ENCODE data around the gene CPT1B. TPM values are rescaled to one million over a fixed set of nuclear protein-coding genes. Genes with fewer than 3 reads are reported as not detected.
A peak's percentile ranks its signal among the peaks of the same experiment; 100 is the strongest.
"Not testable (repeated sequence)": the region's sequence is repeated elsewhere in the genome, so short reads cannot be mapped to it uniquely, and the experiment has no call there.

CPT1B gene
- total and polyA plus RNA-seq, 2 experiments from 2014 or later = 1.3 to 2.9 TPM

DNA sequence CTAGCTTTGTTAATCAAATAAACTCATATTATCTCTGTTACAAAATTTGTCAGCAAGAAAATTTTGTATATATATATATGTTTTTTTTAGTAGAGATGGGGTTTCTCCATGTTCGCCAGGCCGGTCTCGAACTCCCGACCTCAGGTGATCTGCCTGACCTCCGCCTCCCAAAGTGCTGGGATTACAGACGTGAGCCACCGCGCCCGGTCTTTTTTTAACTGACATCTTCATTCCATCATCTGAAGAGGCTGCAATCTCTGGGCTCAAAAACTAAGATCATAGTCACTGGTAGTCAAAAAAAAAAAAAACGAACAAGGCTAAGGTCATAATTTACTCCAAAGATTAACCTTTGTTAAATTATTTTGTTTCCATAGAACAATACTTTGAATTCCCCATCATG, 37.8 kb downstream of the CPT1B start:
- Histone ChIP-seq H3K9me3 (ENCODE audit: low read depth) (no peaks in the 10 kb centered on the region), H3K9ac (peak overlapping the region; percentile 90), H2AFZ (no peak overlapping the region), H3K27me3 (replicated peaks; ENCODE audit: insufficient read depth) (no peaks in the 10 kb centered on the region), H3K9me2 (ENCODE audit: insufficient read depth) (no peaks in the 10 kb centered on the region), H3K27ac (peak overlapping the region; percentile 99), H3F3A (ENCODE audit: insufficient read depth) (peaks cover 42% of the 10 kb centered on the region), H3K36me3 (ENCODE audit: low read depth) (no peaks in the 10 kb centered on the region), H3K79me2 (ENCODE audit: insufficient read depth) (no peaks in the 10 kb centered on the region), H3K4me1 (ENCODE audit: insufficient read depth) (peaks cover 42% of the 10 kb centered on the region), H3K4me2 (ENCODE audit: unreplicated experiment) (peak overlapping the region; percentile 84), H4K20me1 (ENCODE audit: insufficient read depth) (no peaks in the 10 kb centered on the region), H3K4me3 (no peak overlapping the region)
- TF ChIP-seq EZH2 (IDR thresholded peaks at IDR 0.05; ENCODE audit: insufficient read depth, poor library complexity, severe bottlenecking) = no peak
- TF ChIP-seq EZH2phosphoT487 (IDR thresholded peaks at IDR 0.05; ENCODE audit: insufficient read depth, low read depth) = no peak
- no peak for DNase-seq
- 81% methylated on average over 10 of the region's 10 CpGs for WGBS, 2 experiments (ENCODE audit: low coverage in 1 of 2, low lambda C conversion rate in 2 of 2, missing lambda C conversion rate in 2 of 2)
- in situ Hi-C loops (cut with MboI) = no loop called here

GRCh38 chr22:50537765-50538164, 40.5 kb downstream of the CPT1B start:
- Histone ChIP-seq H3K4me1 (ENCODE audit: insufficient read depth) (peaks cover 42% of the 10 kb centered on the region), H3K79me2 (ENCODE audit: insufficient read depth) (no peaks in the 10 kb centered on the region), H3K9me3 (ENCODE audit: low read depth) (no peaks in the 10 kb centered on the region), H4K20me1 (ENCODE audit: insufficient read depth) (no peaks in the 10 kb centered on the region), H3K9me2 (ENCODE audit: insufficient read depth) (no peaks in the 10 kb centered on the region), H3K4me2 (ENCODE audit: unreplicated experiment) (peak overlapping the region; percentile 54), H3K27me3 (replicated peaks; ENCODE audit: insufficient read depth) (no peaks in the 10 kb centered on the region), H3K4me3 (no peak overlapping the region), H3K9ac (peak overlapping the region; percentile 90), H2AFZ (peak overlapping the region; percentile 70), H3F3A (ENCODE audit: insufficient read depth) (peaks cover 44% of the 10 kb centered on the region), H3K27ac (peak overlapping the region; percentile 99), H3K36me3 (ENCODE audit: low read depth) (no peaks in the 10 kb centered on the region)
- DNase-seq = no peak
- in situ Hi-C loops (cut with MboI) = no loop called here
- no peak for TF ChIP-seq EZH2phosphoT487 (IDR thresholded peaks at IDR 0.05; ENCODE audit: insufficient read depth, low read depth)
- no peak for TF ChIP-seq EZH2 (IDR thresholded peaks at IDR 0.05; ENCODE audit: insufficient read depth, poor library complexity, severe bottlenecking)
- WGBS, 2 experiments (ENCODE audit: low coverage in 1 of 2, low lambda C conversion rate in 2 of 2, missing lambda C conversion rate in 2 of 2) = 75 to 78% methylated on average over 13 of the region's 13 CpGs

- no peak overlapping the region for H3K27ac ChIP-seq
- 82 to 87% methylated on average over 3 of the region's 3 CpGs for WGBS, 2 experiments (ENCODE audit: low coverage in 1 of 2, low lambda C conversion rate in 2 of 2, missing lambda C conversion rate in 2 of 2)
- H4K20me1 ChIP-seq (ENCODE audit: insufficient read depth) = no peaks in the 10 kb centered on the region
- no peak overlapping the region for H2AFZ ChIP-seq
- H3F3A ChIP-seq (ENCODE audit: insufficient read depth) = peaks cover 34% of the 10 kb centered on the region
- no peaks in the 10 kb centered on the region for H3K9me3 ChIP-seq (ENCODE audit: low read depth)
- H3K4me3 ChIP-seq = no peak overlapping the region
- no peak for TF ChIP-seq EZH2phosphoT487 (IDR thresholded peaks at IDR 0.05; ENCODE audit: insufficient read depth, low read depth)
- no peak for TF ChIP-seq EZH2 (IDR thresholded peaks at IDR 0.05; ENCODE audit: insufficient read depth, poor library complexity, severe bottlenecking)
- peaks cover 30% of the 10 kb centered on the region for H3K4me1 ChIP-seq (ENCODE audit: insufficient read depth)
- H3K79me2 ChIP-seq (ENCODE audit: insufficient read depth) = no peaks in the 10 kb centered on the region
- in situ Hi-C loops (cut with MboI) = no loop called here
- no peaks in the 10 kb centered on the region for H3K9me2 ChIP-seq (ENCODE audit: insufficient read depth)
- H3K27me3 ChIP-seq (replicated peaks; ENCODE audit: insufficient read depth) = no peaks in the 10 kb centered on the region
- no peaks in the 10 kb centered on the region for H3K36me3 ChIP-seq (ENCODE audit: low read depth)
- H3K4me2 ChIP-seq (ENCODE audit: unreplicated experiment) = no peak overlapping the region
- no peak for DNase-seq
- no peak overlapping the region for H3K9ac ChIP-seq
Measured at GRCh38 chr22:50536226-50536625, 42.0 kb downstream of the CPT1B start.

DNA sequence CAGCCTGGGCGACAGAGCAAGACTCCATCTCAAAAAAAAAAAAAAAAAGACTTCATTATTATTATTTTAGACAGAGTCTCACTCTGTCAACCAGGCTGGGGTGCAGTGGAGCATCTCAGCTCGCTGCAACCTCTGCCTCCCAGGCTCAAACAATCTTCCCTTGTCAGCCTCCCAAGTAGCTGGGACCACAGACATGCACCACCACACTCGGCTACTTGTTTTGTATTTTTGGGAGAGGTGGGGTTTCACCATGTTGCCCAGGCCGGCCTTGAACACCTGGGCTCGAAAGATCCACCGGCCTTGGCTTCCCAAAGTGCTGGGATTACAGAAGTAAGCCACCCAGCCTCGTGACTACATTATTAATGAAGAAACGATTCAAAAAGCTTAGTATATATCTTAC, 43.1 kb downstream of the CPT1B start:
- H3K9me3 ChIP-seq (ENCODE audit: low read depth) = no peaks in the 10 kb centered on the region
- in situ Hi-C loops (cut with MboI) = no loop called here
- no peak overlapping the region for H3K9ac ChIP-seq
- no peaks in the 10 kb centered on the region for H3K9me2 ChIP-seq (ENCODE audit: insufficient read depth)
- H3K4me1 ChIP-seq (ENCODE audit: insufficient read depth) = peaks cover 19% of the 10 kb centered on the region
- H2AFZ ChIP-seq = no peak overlapping the region
- TF ChIP-seq EZH2 (IDR thresholded peaks at IDR 0.05; ENCODE audit: insufficient read depth, poor library complexity, severe bottlenecking) = no peak
- TF ChIP-seq EZH2phosphoT487 (IDR thresholded peaks at IDR 0.05; ENCODE audit: insufficient read depth, low read depth) = no peak
- no peak overlapping the region for H3K4me2 ChIP-seq (ENCODE audit: unreplicated experiment)
- H3K4me3 ChIP-seq = no peak overlapping the region
- H3F3A ChIP-seq (ENCODE audit: insufficient read depth) = peaks cover 22% of the 10 kb centered on the region
- H3K79me2 ChIP-seq (ENCODE audit: insufficient read depth) = no peaks in the 10 kb centered on the region
- no peaks in the 10 kb centered on the region for H3K36me3 ChIP-seq (ENCODE audit: low read depth)
- H3K27ac ChIP-seq = no peak overlapping the region
- 89 to 96% methylated on average over 8 of the region's 8 CpGs for WGBS, 2 experiments (ENCODE audit: low coverage in 1 of 2, low lambda C conversion rate in 2 of 2, missing lambda C conversion rate in 2 of 2)
- DNase-seq = no peak
- no peaks in the 10 kb centered on the region for H4K20me1 ChIP-seq (ENCODE audit: insufficient read depth)
- H3K27me3 ChIP-seq (replicated peaks; ENCODE audit: insufficient read depth) = no peaks in the 10 kb centered on the region

DNA sequence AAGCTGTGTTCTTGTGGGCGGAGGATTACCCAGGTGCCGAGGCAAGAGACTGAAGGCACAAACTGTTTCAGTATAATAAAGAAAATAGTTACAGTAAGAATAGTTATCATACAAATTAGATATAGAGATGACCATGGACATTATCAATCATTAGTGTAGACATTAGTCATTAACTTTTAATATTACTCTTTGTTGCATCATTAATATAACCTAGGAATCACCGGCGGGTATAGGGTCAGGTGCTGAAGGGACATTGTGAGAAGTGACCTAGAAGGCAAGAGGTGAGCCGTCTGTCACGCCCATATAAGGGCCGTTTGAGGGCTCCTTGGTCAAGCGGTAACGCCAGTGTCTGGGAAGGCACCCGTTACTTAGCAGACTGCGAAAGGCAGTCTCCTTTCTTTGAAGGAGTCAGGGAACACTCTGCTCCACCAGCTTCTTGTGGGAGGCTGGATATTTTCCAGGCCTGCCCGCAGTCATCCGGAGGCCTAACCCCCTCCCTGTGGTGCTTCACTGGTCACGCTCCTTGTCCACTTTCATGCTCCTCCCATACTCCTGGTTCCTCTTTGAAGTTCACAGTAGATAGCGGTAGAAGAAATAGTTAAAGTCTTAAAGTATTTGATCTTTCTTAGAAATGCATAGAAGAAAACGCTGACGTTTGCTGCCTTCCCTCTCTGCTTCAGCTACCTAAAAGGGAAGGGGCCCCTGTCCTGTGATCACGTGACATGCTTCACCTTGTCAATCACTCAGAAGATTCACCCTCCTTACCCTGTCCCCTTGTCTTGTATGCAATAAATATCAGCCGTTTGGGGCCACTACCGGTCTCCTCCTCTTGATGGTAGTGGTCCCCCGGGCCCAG, 44.1 kb downstream of the CPT1B start:
- H3K79me2 ChIP-seq (ENCODE audit: insufficient read depth); H3K9me3 ChIP-seq (ENCODE audit: low read depth); H3K9ac ChIP-seq; H3K27me3 ChIP-seq (replicated peaks; ENCODE audit: insufficient read depth); H3K4me3 ChIP-seq; H3K9me2 ChIP-seq (ENCODE audit: insufficient read depth); H3K36me3 ChIP-seq (ENCODE audit: low read depth); H2AFZ ChIP-seq; in situ Hi-C loops (cut with MboI); H4K20me1 ChIP-seq (ENCODE audit: insufficient read depth); H3K27ac ChIP-seq; H3K4me2 ChIP-seq (ENCODE audit: unreplicated experiment): not testable (repeated sequence)
- WGBS, 2 experiments (ENCODE audit: low coverage in 1 of 2, low lambda C conversion rate in 2 of 2, missing lambda C conversion rate in 2 of 2) = 68 to 69% methylated on average over 21 of the region's 21 CpGs
- DNase-seq = peak; percentile 10
- H3F3A ChIP-seq (ENCODE audit: insufficient read depth) = peaks cover 14% of the 10 kb centered on the region
- peaks cover 11% of the 10 kb centered on the region for H3K4me1 ChIP-seq (ENCODE audit: insufficient read depth)
